ENCODE results near the gene B3GNT9.
A peak's percentile ranks its signal among the peaks of the same experiment; 100 is the strongest.

Gene B3GNT9

GRCh38 chr16:67150833-67151396 is at the start of gene B3GNT9:
TSS of gene B3GNT9 (minus strand) at chr16:67150998. CDS start at chr16:67150485, 513 bp downstream.
- DNase-seq = no peak

- DNase-seq = no peak
Measured at GRCh38 chr16:67200491-67200890, 49.7 kb upstream of the B3GNT9 start.

GRCh38 chr16:67199808-67200198 is 49.0 kb upstream of the B3GNT9 start:
- DNase-seq = no peak

- no peak for DNase-seq
Measured at GRCh38 chr16:67199011-67199807, 48.4 kb upstream of the B3GNT9 start, which contains the start of gene ELMO3. TSS of gene ELMO3 (plus strand) at chr16:67199131. CDS start at chr16:67199327, 196 bp downstream.

GRCh38 chr16:67198238-67198734 is 47.5 kb upstream of the B3GNT9 start:
- DNase-seq = no peak

GRCh38 chr16:67197704-67198103 is 46.9 kb upstream of the B3GNT9 start:
- no peak for DNase-seq

GRCh38 chr16:67196881-67197280 is 46.1 kb upstream of the B3GNT9 start:
- no peak for DNase-seq

- no peak for DNase-seq
Measured at GRCh38 chr16:67195676-67196075, 44.9 kb upstream of the B3GNT9 start.

GRCh38 chr16:67194260-67194659 is 43.5 kb upstream of the B3GNT9 start:
- no peak for DNase-seq

GRCh38 chr16:67193536-67193935 is 42.7 kb upstream of the B3GNT9 start:
- no peak for DNase-seq

GRCh38 chr16:67192781-67193361 is 42.1 kb upstream of the B3GNT9 start:
- DNase-seq = no peak

- peak; percentile 74 for DNase-seq
Measured at GRCh38 chr16:67191995-67192681, 41.3 kb upstream of the B3GNT9 start, which contains the start of gene E2F4. TSS of gene E2F4 (plus strand) at chr16:67192155. CDS start at chr16:67192228, 73 bp downstream.

- no peak for DNase-seq
Measured at GRCh38 chr16:67191411-67191994, 40.7 kb upstream of the B3GNT9 start.

GRCh38 chr16:67190448-67191399 is 39.9 kb upstream of the B3GNT9 start:
- DNase-seq = no peak

- DNase-seq = no peak
Measured at GRCh38 chr16:67190041-67190440, 39.2 kb upstream of the B3GNT9 start, which contains the start of gene EXOC3L1. TSS of gene EXOC3L1 (minus strand) at chr16:67190136. CDS start at chr16:67189676, 460 bp downstream.

- no peak for DNase-seq
Measured at GRCh38 chr16:67188798-67189197, 38.0 kb upstream of the B3GNT9 start.

- no peak for DNase-seq
Measured at GRCh38 chr16:67188323-67188722, 37.5 kb upstream of the B3GNT9 start.

GRCh38 chr16:67187175-67187890 is 36.5 kb upstream of the B3GNT9 start:
- no peak for DNase-seq

GRCh38 chr16:67186550-67186950 is 35.8 kb upstream of the B3GNT9 start:
- DNase-seq = no peak

GRCh38 chr16:67185651-67186134 is 34.9 kb upstream of the B3GNT9 start:
- no peak for DNase-seq

All from activated T-cell treated with anti-CD3 and anti-CD28 coated beads for 4 hours (primary cell).